GM21367 (cell line): ENCODE data around the gene TMEM132D.

ENCODE experiments used
- ATAC-seq: cut with Tn5 transposase; IDR thresholded peaks from one replicate; pipeline ENCODE4 v1.9.1; 2021; ENCODE audit not compliant: unreplicated experiment

Gene TMEM132D

GRCh38 chr12:129750421-129750820, 153.4 kb downstream of the TMEM132D start:
- no peak for ATAC-seq

GRCh38 chr12:129746318-129746717, 157.5 kb downstream of the TMEM132D start:
- ATAC-seq = no peak

- ATAC-seq = no peak
These were observed 174.7 kb downstream of the TMEM132D start for GRCh38 chr12:129729170-129729569.

GRCh38 chr12:129727100-129727499, 176.7 kb downstream of the TMEM132D start:
- ATAC-seq = no peak

GRCh38 chr12:129723260-129723659, 180.6 kb downstream of the TMEM132D start:
- no peak for ATAC-seq

- no peak for ATAC-seq
These were observed 183.2 kb downstream of the TMEM132D start for GRCh38 chr12:129720618-129721017.

GRCh38 chr12:129719416-129719815, 184.4 kb downstream of the TMEM132D start:
- ATAC-seq = no peak

GRCh38 chr12:129717438-129717837, 186.4 kb downstream of the TMEM132D start:
- ATAC-seq = no peak

- no peak for ATAC-seq
These were observed 187.0 kb downstream of the TMEM132D start for GRCh38 chr12:129716825-129717224.

- ATAC-seq = no peak
These were observed 197.1 kb downstream of the TMEM132D start for GRCh38 chr12:129706716-129707115.

GRCh38 chr12:129704232-129704830, 199.5 kb downstream of the TMEM132D start:
- ATAC-seq = no peak

- no peak for ATAC-seq
These were observed 202.2 kb downstream of the TMEM132D start for GRCh38 chr12:129701631-129702101.

- no peak for ATAC-seq
These were observed 203.8 kb downstream of the TMEM132D start for GRCh38 chr12:129700036-129700435.

- no peak for ATAC-seq
These were observed 206.9 kb downstream of the TMEM132D start for GRCh38 chr12:129696926-129697325.

GRCh38 chr12:129696405-129696804, 207.4 kb downstream of the TMEM132D start:
- no peak for ATAC-seq

GRCh38 chr12:129693731-129694130, 210.1 kb downstream of the TMEM132D start:
- no peak for ATAC-seq

- ATAC-seq = no peak
These were observed 216.1 kb downstream of the TMEM132D start for GRCh38 chr12:129687731-129688130.

- no peak for ATAC-seq
These were observed 222.0 kb downstream of the TMEM132D start for GRCh38 chr12:129681830-129682229.

- no peak for ATAC-seq
These were observed 222.7 kb downstream of the TMEM132D start for GRCh38 chr12:129681151-129681550.

- ATAC-seq = no peak
These were observed 227.4 kb downstream of the TMEM132D start for GRCh38 chr12:129676411-129676810.

GRCh38 chr12:129675947-129676346, 227.9 kb downstream of the TMEM132D start:
- no peak for ATAC-seq

GRCh38 chr12:129675496-129675895, 228.3 kb downstream of the TMEM132D start:
- no peak for ATAC-seq

- no peak for ATAC-seq
These were observed 230.0 kb downstream of the TMEM132D start for GRCh38 chr12:129673806-129674205.
